ENCODE data around the gene ITK.

GRCh38 chr5:157278319-157279037 is 97.8 kb downstream of the ITK start:
- TF ChIP-seq ZNF274 (IDR thresholded peaks at IDR 0.05; ENCODE audit: low read depth, low read length): no peak
- TF ChIP-seq SUZ12 (IDR thresholded peaks at IDR 0.05; ENCODE audit: extremely low read depth, insufficient read depth, insufficient read length): no peak

Data from NT2/D1 (cell line).